Stimulated activated CD4-positive, alpha-beta T cell treated with anti-CD3 and anti-CD28 coated beads, Interleukin-15, amount 100 ng/mL, for 24 hours (primary cell): ENCODE measurements around the gene CCDC69.
A peak's percentile ranks its signal among the peaks of the same experiment; 100 is the strongest.
"Not testable (repeated sequence)": the region's sequence is repeated elsewhere in the genome, so short reads cannot be mapped to it uniquely, and the experiment has no call there.

ENCODE experiments used
- DNase-seq: peaks from one replicate; pipeline ENCODE4 v3.0.0-alpha.2; 2020

CCDC69 gene

GRCh38 chr5:151219789-151220188, 4.1 kb downstream of the CCDC69 start:
- no peak for DNase-seq

- no peak for DNase-seq
Observed at GRCh38 chr5:151219138-151219537, 4.8 kb downstream of the CCDC69 start.

DNA sequence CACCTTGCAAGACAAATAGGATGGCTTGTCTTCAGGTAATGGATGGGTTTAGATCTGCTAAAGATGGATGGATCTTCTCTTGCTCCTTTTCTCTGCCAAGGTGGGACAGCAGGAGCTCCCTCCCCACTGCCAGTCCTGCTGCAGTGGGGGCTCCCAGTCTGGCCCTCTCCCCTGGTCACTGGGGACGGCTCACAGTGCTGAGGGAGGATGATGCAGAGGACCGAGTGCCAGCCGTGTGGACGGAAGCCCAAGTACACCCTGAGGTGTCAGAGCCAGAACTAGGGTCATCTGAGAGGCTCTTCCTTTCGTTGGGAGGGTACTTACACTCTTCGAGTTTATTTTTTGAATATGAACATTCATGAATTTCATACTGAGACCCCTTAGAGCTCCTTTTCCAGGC, 5.7 kb downstream of the CCDC69 start:
- no peak for DNase-seq

- no peak for DNase-seq
Observed at GRCh38 chr5:151216781-151217180, 7.1 kb downstream of the CCDC69 start.

GRCh38 chr5:151215546-151215880, 8.4 kb downstream of the CCDC69 start:
- no peak for DNase-seq

DNA sequence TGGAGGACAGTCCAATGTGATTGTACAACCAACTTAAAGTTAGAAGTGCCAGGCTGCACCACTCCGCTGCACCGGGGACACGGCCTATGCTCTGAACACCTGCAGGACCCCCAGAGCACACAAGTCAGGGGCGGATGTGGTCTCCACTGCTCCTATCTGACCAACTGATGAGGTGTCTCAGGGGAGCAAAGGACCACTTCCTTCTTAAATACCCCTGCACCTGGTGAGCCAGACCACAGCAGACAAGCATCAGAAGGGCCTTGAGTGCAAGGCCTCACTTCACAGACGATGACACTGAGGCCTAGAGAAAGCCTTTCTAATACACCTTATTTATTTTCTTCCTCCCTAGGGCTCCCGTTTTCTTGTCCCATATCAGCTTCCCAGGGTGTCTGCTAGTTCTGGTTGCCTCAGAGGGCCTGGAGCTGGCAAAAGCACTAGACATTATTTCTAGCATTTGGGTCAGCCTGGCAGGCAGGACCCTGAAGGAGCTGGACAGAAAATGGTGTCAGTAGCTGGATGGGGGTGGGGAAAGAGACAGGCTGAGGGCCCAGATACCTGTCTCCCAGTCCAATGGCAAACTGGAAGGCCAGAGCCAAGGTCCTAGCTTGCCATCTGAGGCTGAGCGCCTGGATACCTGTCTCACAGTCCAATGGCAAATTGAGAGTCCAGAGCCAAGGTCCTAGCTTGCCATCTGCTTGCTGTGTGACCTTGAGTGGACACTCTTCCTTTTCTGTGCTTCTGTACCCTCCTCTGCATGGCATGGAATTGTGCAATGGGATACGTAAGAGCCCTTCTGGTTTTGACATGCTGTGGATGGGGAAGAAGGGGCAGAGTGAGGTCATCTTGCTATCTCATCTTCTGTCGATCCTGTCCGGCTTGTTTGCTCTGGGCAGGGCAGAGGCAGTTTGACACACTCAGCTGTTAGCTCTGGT, 9.0 kb downstream of the CCDC69 start:
- peak; percentile 16 for DNase-seq

DNA sequence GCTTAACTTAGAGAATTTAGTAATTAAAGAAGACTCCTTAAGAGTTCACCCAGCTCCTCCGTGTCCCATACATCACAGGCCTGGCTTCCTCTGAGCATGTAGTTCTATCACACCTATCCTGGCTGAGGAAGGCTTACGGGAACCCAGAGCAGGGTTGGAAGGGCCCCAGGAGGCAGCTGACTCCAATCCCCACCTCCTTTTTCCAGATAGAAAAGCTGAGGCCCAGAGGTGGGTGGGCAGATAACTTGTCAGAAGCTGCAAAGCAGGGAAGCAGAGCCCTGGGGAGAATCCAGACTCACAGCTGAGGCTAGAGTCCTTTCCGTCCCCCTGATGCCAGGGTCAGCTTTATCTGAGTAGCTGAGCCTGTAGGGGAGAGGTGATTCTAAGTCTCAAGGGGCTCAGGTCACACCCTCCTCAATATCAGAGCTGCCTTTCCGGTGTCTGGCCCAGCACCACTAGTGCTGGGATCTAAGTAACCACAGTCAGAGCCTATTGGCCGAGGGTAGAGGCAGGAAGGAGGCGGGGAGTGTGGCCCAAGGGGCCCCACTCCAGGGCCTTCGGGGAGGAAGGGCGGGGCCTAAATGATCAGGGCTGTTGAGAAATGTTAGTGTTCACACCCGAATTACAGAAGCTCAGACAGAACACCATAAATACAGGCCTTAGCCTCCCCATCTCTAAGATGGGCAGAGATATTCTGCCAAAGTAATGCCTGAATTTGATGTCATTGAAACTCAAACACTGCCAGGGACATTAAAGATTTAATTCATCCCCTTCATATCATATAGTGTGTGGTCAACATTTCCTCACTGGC, 9.9 kb downstream of the CCDC69 start:
- DNase-seq, result peak; percentile 93

- no peak for DNase-seq
Observed at GRCh38 chr5:151212406-151212798, 11.5 kb downstream of the CCDC69 start.

- no peak for DNase-seq
Observed at GRCh38 chr5:151208481-151208914, 15.4 kb downstream of the CCDC69 start.

- no peak for DNase-seq
Observed at GRCh38 chr5:151205411-151205810, 18.5 kb downstream of the CCDC69 start.

DNA sequence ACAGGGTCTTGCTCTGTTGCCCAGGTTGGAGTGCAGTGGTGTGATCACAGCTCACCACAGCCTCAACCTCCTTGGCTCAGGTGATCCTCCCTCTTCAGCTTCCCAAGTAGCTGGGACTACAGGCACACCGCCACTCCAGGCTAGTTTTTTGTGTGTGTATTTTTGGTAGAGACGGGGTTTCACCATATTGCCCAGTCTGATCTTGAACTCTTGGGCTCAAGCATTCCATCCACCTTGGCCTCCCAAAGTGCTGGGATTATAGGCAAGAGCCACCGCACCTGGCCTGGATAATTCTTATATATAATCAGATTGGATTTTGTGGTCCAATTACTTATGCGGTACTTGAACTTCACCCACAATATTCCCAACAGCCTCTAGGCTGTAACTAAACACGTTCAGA, 19.8 kb downstream of the CCDC69 start:
- DNase-seq, result no peak

DNA sequence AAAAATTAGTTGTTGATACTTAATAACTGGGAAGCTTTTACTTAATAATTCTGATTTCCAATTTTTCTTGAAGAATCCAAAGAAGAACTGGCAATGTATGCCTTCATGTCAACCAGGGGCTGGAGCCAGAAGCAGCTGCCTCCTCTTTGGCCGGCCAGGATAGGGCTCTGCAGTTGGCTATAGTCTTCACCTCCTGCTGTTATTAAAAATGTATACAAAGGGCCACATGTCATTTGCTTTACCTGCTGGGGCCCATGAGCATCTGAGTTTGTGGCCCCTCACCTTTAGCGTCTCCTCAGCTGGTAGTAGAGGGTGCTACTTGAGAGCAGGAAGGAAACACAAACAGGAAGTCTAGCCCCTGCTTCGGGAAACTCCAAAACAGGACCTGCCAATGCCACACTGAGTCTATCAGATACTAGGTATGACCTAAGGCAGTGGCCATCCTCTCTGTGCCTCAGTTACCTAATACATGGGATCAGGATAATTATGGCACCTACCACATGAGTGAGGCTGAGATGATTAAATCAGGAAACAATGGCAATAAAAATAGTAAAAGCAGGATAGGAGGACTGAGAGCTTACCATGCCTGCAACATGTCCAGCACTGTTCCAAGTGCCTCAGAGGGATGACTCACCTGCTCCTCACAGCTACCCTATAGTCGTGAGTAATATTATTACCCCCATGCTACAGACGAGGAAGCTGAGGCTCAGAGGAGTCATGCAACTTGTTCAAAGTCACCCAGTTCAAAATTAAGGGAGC, 21.3 kb downstream of the CCDC69 start:
- peak; percentile 65 for DNase-seq

DNA sequence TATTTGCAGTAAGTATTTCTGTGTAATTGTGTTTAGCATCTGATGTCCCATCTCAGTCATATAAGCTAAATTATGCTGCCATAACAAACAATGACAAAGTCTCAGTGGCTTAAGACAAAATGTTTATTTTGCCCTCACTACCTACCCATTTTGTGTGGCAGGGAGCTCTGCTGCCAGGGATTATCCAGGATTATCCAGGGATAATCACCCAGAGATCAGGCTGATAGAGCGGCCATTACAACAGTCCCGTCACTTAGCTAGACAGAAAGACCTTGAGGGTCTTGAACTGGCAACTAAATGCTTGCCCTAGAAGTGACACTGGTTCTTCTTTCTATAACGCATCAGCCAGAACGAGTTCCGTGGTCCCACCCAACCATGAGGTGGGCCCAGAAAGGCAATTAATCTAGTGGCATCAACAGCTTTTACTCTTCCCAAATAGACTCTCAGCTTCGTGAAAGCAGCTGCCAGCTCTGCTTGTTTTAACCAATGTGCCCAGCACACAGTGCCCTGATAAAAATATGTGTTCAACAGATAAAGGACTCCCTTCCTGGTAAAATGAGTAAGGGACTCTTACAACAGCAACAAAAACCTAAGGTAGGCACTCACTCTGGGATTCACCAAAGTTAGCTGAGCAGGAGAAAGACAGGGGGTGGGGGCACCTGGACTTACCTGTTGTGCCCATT, 22.8 kb downstream of the CCDC69 start:
- no peak for DNase-seq

DNA sequence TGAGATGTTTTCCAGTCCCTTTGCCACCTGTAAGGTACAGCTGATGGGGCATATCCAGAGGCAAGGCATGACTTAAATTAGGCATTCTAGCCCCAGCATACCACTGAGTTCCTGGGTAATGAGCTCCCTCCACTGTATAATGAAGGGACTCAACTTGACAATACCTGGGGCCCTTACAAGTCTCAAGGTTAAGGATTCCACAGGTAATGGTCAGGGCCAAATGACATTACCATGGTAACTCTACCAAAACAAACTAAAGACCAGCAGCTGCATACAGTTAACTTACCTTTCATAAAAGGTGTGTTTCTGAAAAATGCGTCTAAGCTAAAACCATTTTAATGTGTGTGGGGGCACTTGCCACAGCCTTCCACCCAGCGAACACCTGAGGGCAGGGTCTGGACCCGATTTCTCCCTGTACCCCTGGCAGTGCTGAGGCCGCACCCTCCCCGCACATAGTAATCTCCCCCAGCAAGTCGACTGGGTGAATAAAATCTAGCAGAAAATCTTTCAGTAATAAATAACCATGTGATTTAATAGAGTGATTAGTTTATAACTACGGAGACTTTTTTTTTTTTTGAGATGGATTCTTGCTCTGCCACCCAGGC, 24.2 kb downstream of the CCDC69 start:
- DNase-seq, result no peak

GRCh38 chr5:151198861-151199260, 25.0 kb downstream of the CCDC69 start:
- DNase-seq, result no peak

- DNase-seq, result not testable (repeated sequence)
Observed at GRCh38 chr5:151197291-151197600, 26.6 kb downstream of the CCDC69 start.

GRCh38 chr5:151196556-151197290, 27.2 kb downstream of the CCDC69 start:
- no peak for DNase-seq

DNA sequence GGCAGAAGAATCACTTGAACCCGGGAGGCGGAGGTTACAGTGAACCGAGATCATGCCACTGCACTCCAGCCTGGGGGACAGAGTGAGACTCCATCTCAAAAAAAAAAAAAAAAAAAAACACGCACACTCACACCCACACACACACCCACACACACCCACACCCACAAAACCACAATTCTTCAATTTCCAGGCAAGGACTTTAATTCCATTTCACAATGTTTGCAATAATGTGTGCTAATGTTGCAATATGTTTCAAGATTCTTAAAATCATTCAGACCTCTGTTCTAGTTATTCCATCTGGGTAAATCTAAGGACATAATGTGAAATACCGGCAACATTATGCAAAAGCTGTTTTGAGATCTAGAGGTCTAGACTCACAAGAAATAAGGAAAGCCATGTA, 28.3 kb downstream of the CCDC69 start:
- no peak for DNase-seq

DNA sequence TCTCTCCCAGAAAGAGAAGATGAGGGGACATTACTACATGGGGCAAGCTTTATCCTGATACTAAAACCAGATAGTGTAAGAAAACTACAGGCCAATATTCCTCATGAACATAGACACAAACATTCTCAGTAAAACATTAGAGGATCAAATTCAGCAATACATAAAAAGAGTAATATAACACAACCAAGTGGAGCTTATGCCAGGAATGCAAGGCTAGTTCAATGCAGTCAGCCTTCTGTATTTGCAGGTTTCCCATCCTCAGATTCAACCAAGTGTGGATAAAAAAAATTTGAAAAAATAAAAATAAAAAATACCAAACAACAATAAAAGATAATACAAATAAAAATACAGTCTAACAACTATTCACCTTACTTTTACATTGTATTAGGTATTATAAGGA, 31.3 kb downstream of the CCDC69 start:
- DNase-seq, result no peak

DNA sequence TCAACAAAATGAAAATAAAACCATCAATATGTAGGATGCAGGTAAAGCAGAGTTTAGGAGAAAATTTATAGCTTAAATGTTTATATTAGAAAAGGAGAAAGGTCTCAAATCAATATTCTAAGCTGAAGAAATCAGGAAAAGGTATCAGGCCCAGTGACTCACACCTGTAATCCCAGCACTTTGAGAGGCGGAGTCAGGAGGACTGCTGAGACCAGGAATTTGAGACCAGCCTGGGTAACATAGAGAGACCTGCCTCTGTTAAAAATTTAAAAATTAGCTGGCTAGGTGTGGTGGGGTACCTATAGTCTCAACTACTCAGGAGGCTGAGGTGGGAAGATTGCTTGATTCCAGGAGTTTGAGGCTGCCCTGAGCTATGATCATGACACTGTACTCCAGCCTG, 32.2 kb downstream of the CCDC69 start:
- no peak for DNase-seq

- DNase-seq, result no peak
Observed at GRCh38 chr5:151189151-151189550, 34.7 kb downstream of the CCDC69 start.

DNA sequence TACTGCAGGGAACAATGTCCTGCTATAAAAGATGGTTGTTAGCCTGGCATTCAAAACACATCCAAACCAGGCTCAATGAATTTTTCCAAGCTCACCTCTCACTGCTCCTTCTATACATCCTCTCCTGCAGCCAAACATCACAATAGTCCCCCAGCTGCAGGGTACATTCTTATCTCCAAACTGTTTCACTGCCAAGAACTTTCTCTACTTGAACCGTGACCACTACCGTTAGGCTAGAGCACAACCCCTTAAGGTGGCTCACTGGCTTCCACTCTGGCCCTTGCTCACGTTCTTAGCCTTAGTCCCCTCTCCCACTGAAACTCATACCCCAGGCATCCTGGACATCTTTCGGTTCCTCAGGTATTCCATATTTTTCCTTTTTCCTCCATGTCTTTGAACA, 37.4 kb downstream of the CCDC69 start:
- DNase-seq, result no peak
